Measurements from ENCODE around the gene CCDC28B. TPM values are rescaled to one million over a fixed set of nuclear protein-coding genes. Genes with fewer than 3 reads are reported as not detected.

CCDC28B gene
- total and polyA plus RNA-seq, 2 of the 13 experiments (the other 11 are each of a cell fraction or from before 2014, with no cell fraction given), result 2.6 to 3.5 TPM

- no peak; the same call in 1 of the 2 replicates for TF ChIP-seq MYPOP (CRISPR knock-in tag; IDR thresholded peaks at IDR 0.05)
- no peak for TF ChIP-seq FIP1L1 (IDR thresholded peaks at IDR 0.05; ENCODE audit: borderline replicate concordance, insufficient read depth, low read depth, low read length)
- no peak for TF ChIP-seq GLMP (CRISPR knock-in tag; IDR thresholded peaks at IDR 0.05; ENCODE audit: borderline replicate concordance)
- no peak for TF ChIP-seq FOXK2 (IDR thresholded peaks at IDR 0.05)
- no peak for TF ChIP-seq ZNF484 (CRISPR knock-in tag; IDR thresholded peaks at IDR 0.05; ENCODE audit: borderline replicate concordance, low read depth)
- peak; percentile 98 for TF ChIP-seq ZNF691 (CRISPR knock-in tag; IDR thresholded peaks at IDR 0.05; ENCODE audit: borderline replicate concordance, low read depth)
- TF ChIP-seq TEAD2 (CRISPR knock-in tag; IDR thresholded peaks at IDR 0.05), result no peak
- no peak for TF ChIP-seq ZBTB34 (CRISPR knock-in tag; IDR thresholded peaks at IDR 0.05)
- TF ChIP-seq GATAD1 (CRISPR knock-in tag; IDR thresholded peaks at IDR 0.05), result no peak
- peak; percentile 49; the same call in 1 of the 2 replicates for TF ChIP-seq RXRB (CRISPR knock-in tag; IDR thresholded peaks at IDR 0.05; ENCODE audit: borderline replicate concordance)
- no peak for TF ChIP-seq ZNF580 (CRISPR knock-in tag; IDR thresholded peaks at IDR 0.05; ENCODE audit: borderline replicate concordance, low read depth)
- TF ChIP-seq IRF2 (CRISPR knock-in tag; IDR thresholded peaks at IDR 0.05), result peak; percentile 38; the same call in 1 of the 2 replicates
- TF ChIP-seq ZNF788 (CRISPR knock-in tag; IDR thresholded peaks at IDR 0.05; ENCODE audit: borderline replicate concordance), result no peak
- no peak for TF ChIP-seq PRMT3 (CRISPR knock-in tag; IDR thresholded peaks at IDR 0.05; ENCODE audit: borderline replicate concordance, low read depth)
- no peak for TF ChIP-seq ZNF468 (CRISPR knock-in tag; IDR thresholded peaks at IDR 0.05)
- no peak for TF ChIP-seq ZSCAN25 (CRISPR knock-in tag; IDR thresholded peaks at IDR 0.05)
- TF ChIP-seq MTA3 (CRISPR knock-in tag; IDR thresholded peaks at IDR 0.05), result no peak
- peak; percentile 22; the same call in 1 of the 2 replicates for TF ChIP-seq ZNF574 (CRISPR knock-in tag; IDR thresholded peaks at IDR 0.05)
- TF ChIP-seq CREBL2 (CRISPR knock-in tag; IDR thresholded peaks at IDR 0.05; ENCODE audit: borderline replicate concordance), result no peak
- TF ChIP-seq HDAC6 (IDR thresholded peaks at IDR 0.05; ENCODE audit: low read depth, low read length), result no peak
- TF ChIP-seq ZNF160 (CRISPR knock-in tag; IDR thresholded peaks at IDR 0.05), result no peak
Observed at GRCh38 chr1:32178380-32179192, 21.8 kb upstream of the CCDC28B start (continued).
